Upper lobe of right lung (tissue), 1 donor: ENCODE data around the gene CHST15. TPM values are rescaled to one million over a fixed set of nuclear protein-coding genes. Genes with fewer than 3 reads are reported as not detected.

Experiments
- ATAC-seq: fragments of 200-7000 bp; cut with Tn5 transposase; one replicate; pipeline ENCODE4 v1.9.1; 2020; ENCODE audit warnings: mild to moderate bottlenecking, moderate library complexity
- DNase-seq: peaks from one replicate; pipeline ENCODE4 v3.0.0-alpha.2; 2020
- H3K27ac ChIP-seq: fragments of 200-600 bp; one replicate; pipeline ENCODE4 v1.8.0; 2022
- H3K27me3 ChIP-seq: fragments of 200-600 bp; one replicate; pipeline ENCODE4 v1.8.0; 2022; ENCODE audit warnings: mild to moderate bottlenecking
- H3K36me3 ChIP-seq: fragments of 200-600 bp; one replicate; pipeline ENCODE4 v1.8.0; 2022
- H3K4me1 ChIP-seq: fragments of 200-600 bp; one replicate; pipeline ENCODE4 v1.8.0; 2022
- H3K4me3 ChIP-seq: fragments of 200-600 bp; one replicate; pipeline ENCODE4 v1.8.0; 2022; ENCODE audit warnings: mild to moderate bottlenecking
- H3K9me3 ChIP-seq: fragments of 200-600 bp; one replicate; pipeline ENCODE4 v1.8.0; 2022
- intact Hi-C: fragments of 100-400 bp; cut with DNase I; formaldehyde crosslinking; loops from one replicate; pipeline ENCODE4 v1.11.0; 2022
- total RNA-seq: library from RNA; stranded (reverse); fragmentation: NEBNext Ultra II Directional; extraction: Animal tissue kit (Norgen Biotek cat#: 25700); gene quantifications from one replicate; pipeline ENCODE4 v1.2.1, GENCODE V29; 2021
- TF ChIP-seq, protein P1 (sequence below): fragments of 200-600 bp; IDR thresholded peaks from one replicate; pipeline ENCODE4 v1.8.0; 2022; ENCODE audit warnings: antibody characterized with exemption
- donor health status: DM: no; HTN: yes; CAD: no; lungs with severe emphysema.

Gene CHST15
- total RNA-seq, 1 donor from 2014 or later = 49.2 TPM

DNA sequence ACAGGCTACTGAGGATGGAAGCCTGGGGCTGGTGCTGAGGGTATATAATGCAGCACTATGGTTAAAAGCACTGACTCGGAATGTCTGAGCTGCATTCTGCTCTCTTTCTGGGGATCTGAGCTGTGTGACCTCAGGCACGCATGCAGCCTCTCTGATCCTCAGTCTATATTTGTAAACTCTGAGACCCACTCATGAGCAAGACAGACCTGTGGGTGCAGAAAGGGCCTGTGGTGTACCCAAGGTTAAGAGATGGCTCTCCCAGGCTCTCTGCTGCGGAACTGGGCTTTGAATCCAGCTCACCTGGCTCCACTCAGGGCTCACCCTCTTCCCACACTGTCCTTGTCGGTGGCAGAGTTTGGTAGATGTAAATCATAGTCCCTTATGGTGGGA lies 89.9 kb downstream of the CHST15 start:
- intact Hi-C loops = no loop called here
- H3K27ac ChIP-seq = no peak overlapping the region
- TF ChIP-seq, protein P1, sequence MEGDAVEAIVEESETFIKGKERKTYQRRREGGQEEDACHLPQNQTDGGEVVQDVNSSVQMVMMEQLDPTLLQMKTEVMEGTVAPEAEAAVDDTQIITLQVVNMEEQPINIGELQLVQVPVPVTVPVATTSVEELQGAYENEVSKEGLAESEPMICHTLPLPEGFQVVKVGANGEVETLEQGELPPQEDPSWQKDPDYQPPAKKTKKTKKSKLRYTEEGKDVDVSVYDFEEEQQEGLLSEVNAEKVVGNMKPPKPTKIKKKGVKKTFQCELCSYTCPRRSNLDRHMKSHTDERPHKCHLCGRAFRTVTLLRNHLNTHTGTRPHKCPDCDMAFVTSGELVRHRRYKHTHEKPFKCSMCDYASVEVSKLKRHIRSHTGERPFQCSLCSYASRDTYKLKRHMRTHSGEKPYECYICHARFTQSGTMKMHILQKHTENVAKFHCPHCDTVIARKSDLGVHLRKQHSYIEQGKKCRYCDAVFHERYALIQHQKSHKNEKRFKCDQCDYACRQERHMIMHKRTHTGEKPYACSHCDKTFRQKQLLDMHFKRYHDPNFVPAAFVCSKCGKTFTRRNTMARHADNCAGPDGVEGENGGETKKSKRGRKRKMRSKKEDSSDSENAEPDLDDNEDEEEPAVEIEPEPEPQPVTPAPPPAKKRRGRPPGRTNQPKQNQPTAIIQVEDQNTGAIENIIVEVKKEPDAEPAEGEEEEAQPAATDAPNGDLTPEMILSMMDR = no peak
- peaks cover 21% of the 10 kb centered on the region for H3K36me3 ChIP-seq
- H3K27me3 ChIP-seq = no peaks in the 10 kb centered on the region
- H3K4me1 ChIP-seq = no peaks in the 10 kb centered on the region
- ATAC-seq (no peak), DNase-seq (no peak)
- no peak overlapping the region for H3K4me3 ChIP-seq
- H3K9me3 ChIP-seq = no peaks in the 10 kb centered on the region

DNA sequence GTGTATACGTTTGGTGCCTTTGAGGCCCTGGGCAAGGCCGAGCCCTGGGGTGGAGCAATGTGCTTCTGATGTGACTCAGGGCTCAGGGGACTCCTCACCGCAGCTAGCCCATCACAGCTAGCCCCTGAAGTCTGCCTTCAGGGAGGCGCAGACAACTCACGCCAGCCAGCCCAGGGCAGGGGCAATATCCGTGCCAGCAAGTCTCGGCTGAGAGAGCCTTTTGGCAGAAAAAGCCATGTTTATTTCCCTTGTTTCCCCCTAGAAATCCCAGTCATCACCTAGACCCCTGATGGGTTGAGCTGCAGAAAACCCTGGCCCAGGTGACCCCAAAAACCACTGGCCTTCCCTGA lies 90.4 kb downstream of the CHST15 start:
- peak; percentile 39 for DNase-seq

DNA sequence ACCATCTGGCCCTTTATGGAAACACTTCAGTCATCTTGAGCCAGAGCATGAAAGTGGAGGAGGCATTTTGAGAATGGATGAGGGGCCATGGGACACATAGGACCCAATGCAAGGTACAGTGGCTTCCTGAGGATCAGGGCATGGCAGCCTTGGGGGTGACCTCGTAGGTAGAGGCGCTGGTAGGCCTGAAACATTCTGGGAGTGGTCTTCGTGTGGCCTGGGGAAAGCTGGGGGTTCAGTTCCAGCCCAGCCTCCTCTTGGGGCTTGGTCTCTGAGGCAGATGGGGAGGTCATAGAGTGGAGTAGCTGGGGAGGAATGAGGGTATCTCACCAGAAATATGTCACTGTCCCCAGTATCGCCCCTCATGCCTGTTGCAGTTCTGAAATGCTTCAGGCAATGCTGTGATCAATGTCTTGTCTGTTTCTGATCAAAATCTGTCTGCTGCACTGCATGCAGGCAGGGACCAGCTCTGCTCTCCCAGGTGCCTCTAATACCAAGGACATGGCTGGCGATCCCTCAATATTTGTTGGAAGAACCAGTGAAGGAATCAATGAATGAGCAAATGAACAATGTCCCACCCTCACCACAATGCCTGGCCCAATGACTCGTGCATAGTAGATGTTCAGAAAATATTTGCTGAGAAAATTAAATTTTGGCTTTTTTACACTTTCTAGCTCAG lies 90.9 kb downstream of the CHST15 start:
- intact Hi-C loops = no loop called here
- H3K9me3 ChIP-seq = no peaks in the 10 kb centered on the region
- no peak overlapping the region for H3K4me3 ChIP-seq
- no peaks in the 10 kb centered on the region for H3K27me3 ChIP-seq
- peaks cover 12% of the 10 kb centered on the region for H3K36me3 ChIP-seq
- no peak overlapping the region for H3K27ac ChIP-seq
- no peaks in the 10 kb centered on the region for H3K4me1 ChIP-seq
- DNase-seq (peak; percentile 18), ATAC-seq (no peak)
- TF ChIP-seq, protein P1 = no peak

More for the DNA sequence above, 90.4 kb downstream of the CHST15 start:
- H3K36me3 ChIP-seq = peaks cover 17% of the 10 kb centered on the region
- H3K4me1 ChIP-seq = no peaks in the 10 kb centered on the region
- TF ChIP-seq, protein P1 = no peak
- H3K27me3 ChIP-seq = no peaks in the 10 kb centered on the region
- no peak overlapping the region for H3K4me3 ChIP-seq
- intact Hi-C loops = no loop called here
- H3K9me3 ChIP-seq = no peaks in the 10 kb centered on the region
- no peak for ATAC-seq
- no peak overlapping the region for H3K27ac ChIP-seq

DNA sequence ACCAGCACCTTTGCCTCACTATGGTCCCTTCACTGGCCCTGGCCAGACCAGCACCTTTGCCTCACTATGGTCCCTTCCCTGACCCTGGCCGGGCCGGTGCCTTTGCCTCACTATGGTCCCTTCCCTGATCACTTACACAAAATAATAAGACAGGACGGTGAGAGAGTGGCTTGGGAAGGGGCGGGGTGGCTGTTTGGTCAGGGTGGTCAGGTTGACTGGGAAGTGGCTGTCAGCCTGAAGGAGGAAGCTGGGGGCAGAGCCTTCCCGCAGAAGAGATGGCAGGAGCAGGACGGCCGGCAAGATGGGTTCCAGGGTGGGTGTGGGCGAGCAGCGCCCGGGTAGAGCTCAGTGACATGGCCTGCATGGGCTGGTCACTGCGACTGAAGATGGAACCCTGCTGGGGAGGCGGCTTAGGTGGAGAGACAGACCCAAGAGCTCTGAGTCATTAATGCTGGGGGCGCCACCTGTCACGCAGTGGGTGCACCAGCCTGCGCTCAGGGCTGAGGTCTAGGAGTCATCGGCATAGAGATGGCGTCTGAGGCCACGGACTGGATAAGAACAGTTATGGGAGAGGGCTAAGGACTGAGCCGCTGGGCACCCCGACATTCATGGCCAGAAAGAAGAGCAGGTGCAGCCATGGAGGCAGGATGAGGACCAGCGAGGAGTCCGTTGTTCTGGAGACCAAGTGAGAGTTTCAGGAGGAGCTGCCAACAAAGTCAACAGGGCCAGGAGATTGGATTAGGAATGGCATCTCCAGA lies 91.8 kb downstream of the CHST15 start:
- Histone ChIP-seq H3K36me3 (peaks cover 4% of the 10 kb centered on the region), H3K27me3 (no peaks in the 10 kb centered on the region), H3K4me3 (no peak overlapping the region), H3K27ac (no peak overlapping the region), H3K4me1 (peaks cover 7% of the 10 kb centered on the region), H3K9me3 (no peaks in the 10 kb centered on the region)
- intact Hi-C loops = no loop called here
- TF ChIP-seq, protein P1 = no peak
- peak; percentile 67 for DNase-seq
- ATAC-seq = no peak

DNA sequence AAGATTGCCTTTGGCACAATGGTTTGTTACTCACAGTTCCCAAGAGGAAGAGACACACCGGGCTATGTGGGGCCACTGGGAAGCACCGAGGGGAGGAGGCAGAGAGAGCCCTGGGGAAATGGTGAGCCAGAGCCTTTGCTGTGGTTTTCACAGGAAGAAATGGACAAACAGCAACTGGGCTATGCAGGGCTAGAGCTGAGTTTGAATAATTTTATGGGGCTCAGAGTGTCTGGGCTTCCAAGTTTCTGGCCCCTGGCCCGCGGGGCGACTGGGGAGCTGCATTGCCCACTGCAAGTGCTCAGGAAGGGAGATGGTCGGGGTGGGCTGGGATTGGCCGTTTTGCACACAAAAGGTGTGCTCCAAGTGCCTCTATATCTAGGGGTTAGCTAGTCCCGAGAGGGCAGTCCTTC lies 92.6 kb downstream of the CHST15 start:
- no peaks in the 10 kb centered on the region for H3K9me3 ChIP-seq
- H3K27me3 ChIP-seq = no peaks in the 10 kb centered on the region
- H3K4me1 ChIP-seq = peaks cover 12% of the 10 kb centered on the region
- H3K27ac ChIP-seq = no peak overlapping the region
- no peaks in the 10 kb centered on the region for H3K36me3 ChIP-seq
- peak; percentile 54 for DNase-seq
- intact Hi-C loops = no loop called here
- H3K4me3 ChIP-seq = no peak overlapping the region
- ATAC-seq = no peak
- TF ChIP-seq, protein P1 = no peak
